GDM1 (cell line): ENCODE measurements around the gene RUNX1.

Experiments
- DNase-seq: peaks from one replicate; lab custom pipeline; 2025; lab: John Stamatoyannopoulos, UW

The RUNX1 gene

GRCh38 chr21:34923626-34924025 lies 125.5 kb downstream of the RUNX1 start:
- DNase-seq = no peak

- DNase-seq = no peak
Observed at GRCh38 chr21:34923202-34923601, 125.9 kb downstream of the RUNX1 start.

DNA sequence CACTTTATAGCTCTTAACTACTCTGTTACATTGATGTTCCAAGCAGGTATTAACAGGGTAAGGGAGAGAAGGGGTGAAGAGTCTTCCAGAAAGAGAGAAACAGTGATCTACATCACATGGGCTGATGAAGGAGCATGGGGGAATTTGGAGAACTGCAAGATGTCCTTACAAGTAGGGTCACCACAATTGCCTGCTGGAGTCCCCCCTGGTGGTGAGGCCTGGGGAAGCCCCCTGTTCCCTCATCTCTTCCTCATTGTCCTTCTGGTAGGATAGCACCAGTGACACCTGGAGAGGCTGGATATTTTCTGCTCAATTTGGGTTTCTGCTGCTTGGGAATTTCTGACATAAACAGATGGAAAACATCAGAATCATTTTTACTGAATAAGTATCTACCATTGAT lies 126.6 kb downstream of the RUNX1 start:
- DNase-seq = no peak

- DNase-seq = no peak
Observed at GRCh38 chr21:34921151-34921550, 128.0 kb downstream of the RUNX1 start.

DNA sequence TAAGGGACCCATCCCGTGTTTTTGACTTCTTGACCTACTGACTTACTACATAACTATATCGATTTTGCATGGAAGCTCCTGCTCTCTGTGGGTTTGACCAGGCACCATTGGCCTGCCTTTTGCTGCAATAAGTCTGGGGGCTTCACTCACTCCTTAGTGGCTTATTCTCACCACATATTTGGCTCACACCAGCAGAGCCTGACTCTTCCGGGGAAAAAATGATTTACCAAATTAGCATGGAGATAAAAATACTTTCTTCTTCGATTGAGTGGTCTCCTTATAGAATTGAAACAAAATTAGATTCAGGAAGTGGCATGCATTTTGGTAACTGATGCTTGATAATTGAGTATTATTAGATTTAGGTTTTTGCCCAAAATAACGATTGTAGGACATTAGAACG lies 129.7 kb downstream of the RUNX1 start:
- no peak for DNase-seq

DNA sequence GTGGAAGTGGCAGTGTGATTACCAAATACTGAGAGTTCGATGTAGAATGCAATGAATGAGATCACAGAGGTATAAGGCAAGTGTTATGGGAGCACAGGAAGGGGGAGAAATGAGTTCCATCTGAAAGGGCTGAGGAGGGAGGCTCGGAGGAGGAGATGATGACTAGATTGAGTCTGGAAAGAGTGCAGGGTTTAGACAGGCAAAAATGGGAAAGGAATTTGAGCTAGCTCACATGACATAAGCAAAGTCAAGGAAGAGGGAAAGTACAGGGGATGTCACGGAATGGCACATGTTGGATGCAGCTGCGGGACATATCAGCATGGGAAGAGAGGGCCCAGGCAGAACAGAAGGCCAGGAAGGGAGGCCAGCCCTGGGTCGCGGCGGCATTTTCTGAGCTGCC lies 132.7 kb downstream of the RUNX1 start:
- DNase-seq = no peak

GRCh38 chr21:34915364-34915841 lies 133.7 kb downstream of the RUNX1 start:
- no peak for DNase-seq

- DNase-seq = no peak
Observed at GRCh38 chr21:34914239-34914638, 134.9 kb downstream of the RUNX1 start.

DNA sequence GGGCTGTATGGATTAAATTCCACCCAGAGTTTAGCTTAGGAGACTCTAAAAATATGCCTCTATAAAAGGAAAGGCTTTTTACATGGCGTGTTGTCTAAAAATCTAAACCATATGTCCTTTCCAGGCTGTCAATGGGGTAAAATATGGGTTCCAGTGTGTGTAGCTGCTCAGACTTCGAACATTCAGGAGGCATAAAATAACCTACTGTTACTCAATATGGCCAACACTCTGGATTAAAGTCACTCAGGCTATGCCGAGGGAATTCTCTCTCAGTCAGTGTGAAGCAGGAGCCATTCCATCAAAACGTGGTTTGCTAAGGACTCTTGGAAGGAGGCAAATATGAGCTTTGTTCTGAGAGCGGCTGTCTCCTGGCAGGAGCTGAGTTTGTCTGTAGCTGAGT lies 135.3 kb downstream of the RUNX1 start:
- no peak for DNase-seq

GRCh38 chr21:34912022-34912945 lies 136.8 kb downstream of the RUNX1 start:
- DNase-seq = no peak

DNA sequence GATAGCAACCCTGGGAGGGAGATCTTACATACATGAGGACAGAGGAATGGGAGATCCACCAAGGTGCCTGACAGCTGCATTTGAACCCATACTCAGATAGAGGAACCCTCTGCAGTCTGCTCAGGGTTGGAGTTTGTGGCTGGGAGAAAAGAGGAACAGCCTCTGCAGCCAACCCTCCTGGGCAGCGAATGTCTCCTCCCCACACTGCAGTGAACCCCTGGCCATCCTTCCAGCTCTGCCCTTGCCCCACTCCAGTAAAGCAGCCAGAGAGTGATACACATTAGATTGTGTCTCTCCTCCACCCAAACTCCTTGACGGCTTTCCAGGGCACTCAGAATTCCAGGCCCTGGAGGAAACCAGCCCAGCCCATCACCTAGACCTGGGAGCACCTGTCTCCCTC lies 137.7 kb downstream of the RUNX1 start:
- peak; percentile 66 for DNase-seq

DNA sequence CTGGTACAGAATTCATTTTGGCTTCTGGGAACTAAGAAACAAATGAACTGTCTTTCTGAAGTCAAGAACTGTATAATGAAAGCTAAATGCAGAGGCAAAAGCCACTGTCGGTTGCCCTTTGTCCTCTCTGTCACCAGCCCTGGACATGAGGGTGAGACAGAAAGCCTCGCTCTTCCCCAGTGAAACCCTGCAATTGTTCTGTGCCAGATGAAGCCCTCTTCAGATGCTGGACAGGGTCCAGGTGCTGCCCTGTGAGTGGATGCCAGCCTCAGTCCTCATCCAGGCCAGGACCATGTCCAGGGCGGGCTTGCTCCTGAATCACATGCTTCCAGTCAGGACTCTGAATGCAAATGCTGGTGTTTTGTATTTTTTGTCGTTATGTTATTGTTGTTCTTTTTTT lies 138.7 kb downstream of the RUNX1 start:
- no peak for DNase-seq

GRCh38 chr21:34909492-34910292 lies 139.4 kb downstream of the RUNX1 start:
- DNase-seq = no peak

DNA sequence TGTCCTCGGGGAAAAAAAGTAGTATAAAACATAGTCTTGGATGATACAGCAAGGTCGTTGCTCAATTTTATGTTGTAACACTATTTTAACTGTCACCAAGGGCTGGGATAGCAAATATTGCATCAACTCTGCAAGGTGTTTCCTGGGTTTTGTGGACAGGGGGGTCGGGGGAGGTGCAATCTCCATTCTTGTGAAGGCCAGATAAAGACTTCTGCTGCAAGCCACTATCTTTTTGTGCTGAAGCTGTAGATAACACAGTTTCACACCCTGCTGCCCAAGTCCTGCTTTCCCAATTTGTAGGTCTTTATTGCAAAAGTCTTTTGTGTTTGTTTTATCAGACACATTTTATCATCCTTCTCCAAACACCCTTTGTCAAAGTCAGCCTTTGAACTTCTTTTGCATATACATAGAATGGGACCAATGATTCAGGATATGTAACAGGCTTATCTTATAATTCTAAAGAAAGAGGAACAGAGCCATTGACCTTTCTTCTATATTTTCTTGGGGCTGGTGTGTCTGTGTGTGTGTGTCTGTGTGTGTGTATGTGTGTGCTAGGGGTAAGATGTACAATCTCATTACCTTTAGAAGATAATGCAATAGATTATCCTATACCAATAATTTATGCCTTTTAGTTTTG lies 140.6 kb downstream of the RUNX1 start:
- DNase-seq = peak; percentile 92

- peak; percentile 47 for DNase-seq
Observed at GRCh38 chr21:34907461-34908418, 141.4 kb downstream of the RUNX1 start.

DNA sequence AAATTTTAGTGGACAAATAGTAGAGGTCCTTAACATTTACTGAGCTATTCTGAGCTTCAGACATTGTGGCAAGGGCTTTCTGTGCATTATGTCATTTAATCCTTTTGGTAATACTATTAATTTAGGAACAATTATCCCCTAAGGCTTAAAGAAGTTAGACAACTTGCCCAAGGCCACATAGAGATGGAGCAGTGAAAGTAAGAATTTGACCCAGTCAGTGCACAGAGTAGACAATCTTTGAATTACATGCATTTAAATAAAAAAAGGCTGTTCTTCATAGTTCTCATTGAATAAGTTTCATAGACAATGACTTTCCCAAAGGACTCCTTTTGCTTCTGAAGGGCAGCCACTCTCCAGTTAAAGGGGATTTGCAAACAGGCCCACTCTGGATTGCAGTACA lies 142.7 kb downstream of the RUNX1 start:
- no peak for DNase-seq

DNA sequence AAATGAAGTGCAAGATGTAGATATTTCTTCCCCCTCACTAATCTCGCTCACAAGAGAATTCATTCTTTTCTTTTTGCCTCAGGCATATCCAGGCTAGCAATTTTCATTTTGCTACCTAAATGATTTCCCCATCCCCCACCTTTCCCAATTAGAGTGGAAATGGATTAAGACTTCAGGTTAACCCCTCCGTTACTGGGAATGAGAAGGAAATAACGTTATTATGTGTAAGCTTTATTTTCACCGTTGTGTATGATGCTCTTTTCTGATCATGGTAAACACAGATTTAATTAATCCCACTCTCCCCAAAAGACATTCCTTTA lies 143.9 kb downstream of the RUNX1 start:
- DNase-seq = no peak

GRCh38 chr21:34904526-34905217 lies 144.4 kb downstream of the RUNX1 start:
- no peak for DNase-seq

DNA sequence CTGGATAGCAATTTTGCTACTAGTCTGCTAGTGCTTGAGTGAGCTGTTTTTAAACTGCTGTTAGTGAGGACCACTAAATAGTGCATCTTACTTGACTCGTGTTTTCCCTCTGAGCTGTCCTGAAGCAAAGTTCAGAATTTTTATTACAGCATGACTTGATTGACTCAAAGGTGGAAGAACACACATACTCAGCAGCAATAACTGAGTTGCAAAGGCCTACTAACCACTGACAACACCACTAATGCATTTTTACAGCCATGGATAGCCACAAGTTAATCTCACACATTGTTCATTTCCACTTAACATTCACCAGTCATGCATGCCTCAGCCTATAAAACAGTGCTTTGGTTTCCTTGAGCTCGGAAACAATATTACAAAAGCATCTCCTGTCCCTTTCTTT lies 148.7 kb downstream of the RUNX1 start:
- no peak for DNase-seq

DNA sequence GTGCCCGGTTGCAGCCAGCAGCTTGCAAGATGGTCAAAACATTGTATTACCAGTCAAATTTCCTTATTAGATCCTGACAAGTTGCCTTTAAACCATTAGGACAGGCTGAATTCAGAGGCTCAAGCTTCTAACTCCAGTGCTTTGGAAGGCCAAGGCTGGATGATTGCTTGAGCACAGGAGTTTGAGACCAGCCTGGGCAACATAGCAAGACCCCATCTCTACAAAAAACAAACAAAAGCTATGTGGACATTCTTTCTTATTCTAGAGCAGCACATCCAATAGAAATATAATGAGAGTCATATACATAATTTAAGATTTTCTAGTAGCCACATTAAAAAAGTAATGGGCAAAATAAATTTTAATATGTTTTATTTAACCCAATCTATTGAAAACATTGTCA lies 149.3 kb downstream of the RUNX1 start:
- no peak for DNase-seq

DNA sequence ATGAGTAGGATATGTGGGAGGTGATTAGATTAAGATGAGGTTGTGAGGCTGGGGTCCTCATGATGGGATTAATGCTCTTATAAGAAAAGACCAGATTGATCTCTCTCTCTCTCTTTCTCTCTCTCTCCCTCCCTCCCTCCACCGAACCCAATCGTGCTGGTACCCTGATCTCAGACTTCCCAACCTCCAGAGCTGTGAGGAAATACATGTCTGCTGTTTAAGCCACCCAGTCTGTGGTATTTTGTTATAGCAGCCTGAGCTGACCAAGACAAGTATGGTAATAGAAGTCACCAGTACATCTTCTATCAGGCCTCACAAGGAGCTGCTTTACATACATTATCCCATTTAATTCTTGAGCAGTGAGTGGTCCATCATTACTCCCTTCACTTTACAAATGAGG lies 149.8 kb downstream of the RUNX1 start:
- no peak for DNase-seq
